Fibroblast of lung (primary cell): ENCODE results near the gene TCFL5. TPM values are rescaled to one million over a fixed set of nuclear protein-coding genes. Genes with fewer than 3 reads are reported as not detected.

ENCODE experiments used
- DNase-seq, 2 donors: peaks; one replicate each; pipeline versions ENCODE4 v3.0.0 to v3.0.0-alpha.2; 2010; ENCODE audit warnings: low read depth in 2 of 2
- H2AFZ ChIP-seq: 2 replicates; pipeline ENCODE4 v1.5.1; 2012; ENCODE audit warnings: low read length, control low read depth, inconsistent platforms
- H3K27ac ChIP-seq: 2 replicates; pipeline ENCODE4 v1.5.1; 2011; ENCODE audit warnings: low read length, control low read depth; ENCODE audit not compliant: insufficient read depth
- H3K27me3 ChIP-seq: 2 replicates; pipeline ENCODE4 v1.5.1; 2011; ENCODE audit warnings: mild to moderate bottlenecking, low read length; ENCODE audit not compliant: control insufficient read depth, insufficient read depth
- H3K36me3 ChIP-seq: 2 replicates; pipeline ENCODE4 v1.5.1; 2011; ENCODE audit warnings: low read length; ENCODE audit not compliant: control insufficient read depth, insufficient read depth
- H3K4me1 ChIP-seq: 2 replicates; pipeline ENCODE4 v1.5.1; 2011; ENCODE audit warnings: low read length; ENCODE audit not compliant: control insufficient read depth, insufficient read depth; ENCODE audit errors: extremely low read depth
- H3K4me2 ChIP-seq: 2 replicates; pipeline ENCODE4 v1.5.1; 2011; ENCODE audit warnings: low read length, control low read depth; ENCODE audit not compliant: insufficient read depth; ENCODE audit errors: extremely low read depth
- H3K4me3 ChIP-seq, 4 experiments: fragments of 200-600 bp in 1 of 4; sonication (generic) in 1 of 4; replicated peaks in 1 of 4; 2 replicates each; pipeline ENCODE4 v1.5.1; 2011 to 2016; ENCODE audit warnings: low read length in 4 of 4, low read depth in 3 of 4, mild to moderate bottlenecking in 3 of 4, control low read depth in 2 of 4, inconsistent platforms in 1 of 4, mixed read lengths in 1 of 4; ENCODE audit not compliant: insufficient read depth in 1 of 4; ENCODE audit errors: control extremely low read depth in 1 of 4
- H3K79me2 ChIP-seq: 2 replicates; pipeline ENCODE4 v1.5.1; 2012; ENCODE audit warnings: mild to moderate bottlenecking, low read length, inconsistent platforms; ENCODE audit not compliant: control insufficient read depth, insufficient read depth
- H3K9ac ChIP-seq: 2 replicates; pipeline ENCODE4 v1.5.1; 2011; ENCODE audit warnings: mild to moderate bottlenecking, low read length, control low read depth; ENCODE audit not compliant: insufficient read depth
- H3K9me3 ChIP-seq: 2 replicates; pipeline ENCODE4 v1.5.1; 2012; ENCODE audit warnings: low read depth, low read length; ENCODE audit not compliant: control insufficient read depth, insufficient read depth
- H4K20me1 ChIP-seq: 2 replicates; pipeline ENCODE4 v1.5.1; 2011; ENCODE audit warnings: low read length; ENCODE audit not compliant: control insufficient read depth, insufficient read depth; ENCODE audit errors: extremely low read depth
- CTCF ChIP-seq, 2 donors: IDR thresholded peaks in 1 of 2; conservative IDR thresholded peaks in 1 of 2; 1 replicate in 1 of 2; 2 replicates in 1 of 2; pipeline ENCODE4 v1.5.1; 2011 to 2012; ENCODE audit warnings: low read length in 2 of 2, control low read depth in 1 of 2, inconsistent platforms in 1 of 2, low read depth in 1 of 2, mild to moderate bottlenecking in 1 of 2
- EZH2 ChIP-seq: IDR thresholded peaks from 2 replicates; pipeline ENCODE4 v1.5.1; 2012; ENCODE audit warnings: low read length, control low read depth, mild to moderate bottlenecking; ENCODE audit errors: missing control alignments
- polyA plus RNA-seq, 2 donors: library from polyadenylated mRNA; depleted of rRNA in 1 of 2; stranded (reverse) in 1 of 2; unstranded in 1 of 2; fragments of >200 nt; gene quantifications; 2 replicates each; pipeline ENCODE4 v1.2.1, GENCODE V29; 2011 to 2012; ENCODE audit warnings: missing spikeins in 1 of 2
- total RNA-seq: library from RNA; depleted of rRNA; stranded (reverse); fragments of >200 nt; gene quantifications from 2 replicates; pipeline ENCODE4 v1.2.1, GENCODE V29; 2014

TCFL5 gene
- total and polyA plus RNA-seq, 2 donors (not counting 1 experiment from before 2014, with no cell fraction given) = 9.8 to 13.7 TPM

- H3K4me3 ChIP-seq = no peak overlapping the region
- DNase-seq = no peak
- H3K27me3 ChIP-seq = no peaks in the 10 kb centered on the region
- H3K4me2 ChIP-seq = no peak overlapping the region
- H3K79me2 ChIP-seq = no peaks in the 10 kb centered on the region
- H4K20me1 ChIP-seq = no peaks in the 10 kb centered on the region
- H3K4me1 ChIP-seq = no peaks in the 10 kb centered on the region
- no peak overlapping the region for H2AFZ ChIP-seq
- no peak overlapping the region for H3K9ac ChIP-seq
- no peak overlapping the region for H3K27ac ChIP-seq
- TF ChIP-seq EZH2 = no peak
- TF ChIP-seq CTCF (conservative IDR thresholded peaks at IDR 0.05 in 1 of 2, IDR thresholded peaks at IDR 0.05 in 1 of 2; ENCODE audit: low read depth in 1 of 2, low read length in 2 of 2) = no peak
- no peaks in the 10 kb centered on the region for H3K9me3 ChIP-seq
- no peaks in the 10 kb centered on the region for H3K36me3 ChIP-seq
Observed at GRCh38 chr20:62832951-62833391, 28.7 kb downstream of the TCFL5 start.

GRCh38 chr20:62832212-62832922 lies 29.3 kb downstream of the TCFL5 start:
- Histone ChIP-seq H3K27ac (no peak overlapping the region), H3K4me3 (no peak overlapping the region), H4K20me1 (no peaks in the 10 kb centered on the region), H3K79me2 (no peaks in the 10 kb centered on the region), H3K27me3 (no peaks in the 10 kb centered on the region), H3K4me2 (peak overlapping the region; percentile 64), H3K4me1 (no peaks in the 10 kb centered on the region), H3K36me3 (no peaks in the 10 kb centered on the region), H3K9ac (no peak overlapping the region), H2AFZ (no peak overlapping the region), H3K9me3 (no peaks in the 10 kb centered on the region)
- TF ChIP-seq CTCF (conservative IDR thresholded peaks at IDR 0.05 in 1 of 2, IDR thresholded peaks at IDR 0.05 in 1 of 2; ENCODE audit: low read depth in 1 of 2, low read length in 2 of 2) = no peak
- TF ChIP-seq EZH2 = no peak
- peak in 1 of 2 donors; percentile 29 for DNase-seq

DNA sequence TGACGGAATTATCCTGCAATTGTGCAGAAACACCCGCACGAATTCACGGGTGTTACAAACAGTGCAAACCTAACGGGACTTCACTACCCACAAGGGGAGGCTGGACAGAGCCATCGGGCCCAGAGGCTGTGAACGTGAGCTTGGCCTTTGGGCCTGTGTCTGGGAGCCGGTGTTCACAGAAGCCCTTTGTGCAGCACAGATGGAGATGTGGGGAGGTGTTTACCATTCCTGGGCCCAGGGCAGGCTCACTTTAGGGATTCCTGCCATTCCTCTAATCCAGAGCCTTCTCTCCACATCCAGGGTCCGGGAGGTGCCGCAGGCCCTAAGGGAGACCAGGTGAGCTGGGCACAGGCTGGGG lies 29.8 kb downstream of the TCFL5 start:
- H4K20me1 ChIP-seq = no peaks in the 10 kb centered on the region
- no peak overlapping the region for H3K4me3 ChIP-seq
- H3K9ac ChIP-seq = no peak overlapping the region
- H2AFZ ChIP-seq = no peak overlapping the region
- no peak for DNase-seq
- no peaks in the 10 kb centered on the region for H3K27me3 ChIP-seq
- no peaks in the 10 kb centered on the region for H3K9me3 ChIP-seq
- H3K27ac ChIP-seq = no peak overlapping the region
- H3K4me2 ChIP-seq = peak overlapping the region; percentile 64
- TF ChIP-seq CTCF (conservative IDR thresholded peaks at IDR 0.05 in 1 of 2, IDR thresholded peaks at IDR 0.05 in 1 of 2; ENCODE audit: low read depth in 1 of 2, low read length in 2 of 2) (no peak), EZH2 (no peak)
- H3K36me3 ChIP-seq = no peaks in the 10 kb centered on the region
- H3K79me2 ChIP-seq = no peaks in the 10 kb centered on the region
- H3K4me1 ChIP-seq = no peaks in the 10 kb centered on the region
